HUES48 (cell line): ENCODE results near the gene RAD1.

Experiments used
- H3K27ac ChIP-seq: one replicate; pipeline ENCODE4 v1.7.0; 2013; ENCODE audit warnings: low read depth, low read length, inconsistent platforms
- H3K27me3 ChIP-seq: 2 replicates; pipeline ENCODE4 v1.6.1; 2013; ENCODE audit warnings: mild to moderate bottlenecking, low read length; ENCODE audit not compliant: control insufficient read depth, insufficient read depth
- H3K36me3 ChIP-seq: 2 replicates; pipeline ENCODE4 v1.6.1; 2013; ENCODE audit warnings: low read length; ENCODE audit not compliant: control insufficient read depth, insufficient read depth
- H3K4me1 ChIP-seq: 2 replicates; pipeline ENCODE4 v1.6.1; 2013; ENCODE audit warnings: mild to moderate bottlenecking, low read length; ENCODE audit not compliant: control insufficient read depth, insufficient read depth
- H3K4me3 ChIP-seq: 2 replicates; pipeline ENCODE4 v1.5.1; 2013; ENCODE audit warnings: mild to moderate bottlenecking, low read depth, low read length
- H3K9ac ChIP-seq: 2 replicates; pipeline ENCODE4 v1.6.1; 2013; ENCODE audit warnings: mild to moderate bottlenecking, low read depth, low read length, moderate library complexity
- H3K9me3 ChIP-seq: 2 replicates; pipeline ENCODE4 v1.6.1; 2013; ENCODE audit warnings: low read length; ENCODE audit not compliant: control insufficient read depth, insufficient read depth

The RAD1 gene

GRCh38 chr5:34892414-34892813 lies 22.9 kb downstream of the RAD1 start:
- Histone ChIP-seq H3K9me3 (no peaks in the 10 kb centered on the region), H3K4me1 (no peaks in the 10 kb centered on the region), H3K4me3 (no peak overlapping the region), H3K27me3 (no peaks in the 10 kb centered on the region), H3K9ac (no peak overlapping the region), H3K27ac (no peak overlapping the region), H3K36me3 (no peaks in the 10 kb centered on the region)

- H3K9ac ChIP-seq, result no peak overlapping the region
- H3K27me3 ChIP-seq, result no peaks in the 10 kb centered on the region
- no peak overlapping the region for H3K4me3 ChIP-seq
- H3K36me3 ChIP-seq, result no peaks in the 10 kb centered on the region
- H3K4me1 ChIP-seq, result no peaks in the 10 kb centered on the region
- no peaks in the 10 kb centered on the region for H3K9me3 ChIP-seq
- no peak overlapping the region for H3K27ac ChIP-seq
These were observed 23.3 kb downstream of the RAD1 start for GRCh38 chr5:34891981-34892380.

- Histone ChIP-seq H3K27me3 (no peaks in the 10 kb centered on the region), H3K4me3 (no peak overlapping the region), H3K9ac (no peak overlapping the region), H3K9me3 (no peaks in the 10 kb centered on the region), H3K27ac (no peak overlapping the region), H3K4me1 (no peaks in the 10 kb centered on the region), H3K36me3 (no peaks in the 10 kb centered on the region)
These were observed 25.9 kb downstream of the RAD1 start for GRCh38 chr5:34889394-34889793.

GRCh38 chr5:34886392-34887119 lies 28.7 kb downstream of the RAD1 start:
- Histone ChIP-seq H3K4me1 (no peaks in the 10 kb centered on the region), H3K27me3 (no peaks in the 10 kb centered on the region), H3K9me3 (no peaks in the 10 kb centered on the region), H3K36me3 (no peaks in the 10 kb centered on the region), H3K9ac (no peak overlapping the region), H3K4me3 (no peak overlapping the region), H3K27ac (no peak overlapping the region)

GRCh38 chr5:34881246-34881645 lies 34.1 kb downstream of the RAD1 start:
- Histone ChIP-seq H3K27ac (no peak overlapping the region), H3K9me3 (no peaks in the 10 kb centered on the region; the same call in 1 of the 2 replicates), H3K36me3 (no peaks in the 10 kb centered on the region), H3K4me1 (no peaks in the 10 kb centered on the region), H3K9ac (no peak overlapping the region), H3K4me3 (no peak overlapping the region), H3K27me3 (no peaks in the 10 kb centered on the region)

GRCh38 chr5:34876275-34876674 lies 39.0 kb downstream of the RAD1 start:
- H3K27ac ChIP-seq, result no peak overlapping the region
- H3K9me3 ChIP-seq, result no peaks in the 10 kb centered on the region; the same call in 1 of the 2 replicates
- no peak overlapping the region for H3K4me3 ChIP-seq
- no peaks in the 10 kb centered on the region for H3K4me1 ChIP-seq
- no peaks in the 10 kb centered on the region for H3K27me3 ChIP-seq
- H3K36me3 ChIP-seq, result no peaks in the 10 kb centered on the region
- no peak overlapping the region for H3K9ac ChIP-seq

- Histone ChIP-seq H3K4me3 (no peak overlapping the region), H3K9ac (no peak overlapping the region)
These were observed 44.9 kb downstream of the RAD1 start for GRCh38 chr5:34870382-34870781.

GRCh38 chr5:34869256-34869655 lies 46.0 kb downstream of the RAD1 start:
- peaks cover 25% of the 10 kb centered on the region for H3K4me1 ChIP-seq
- H3K9me3 ChIP-seq, result no peaks in the 10 kb centered on the region
- no peaks in the 10 kb centered on the region for H3K36me3 ChIP-seq
- no peak overlapping the region for H3K4me3 ChIP-seq
- H3K27me3 ChIP-seq, result no peaks in the 10 kb centered on the region
- H3K27ac ChIP-seq, result no peak overlapping the region
- no peak overlapping the region for H3K9ac ChIP-seq

More at GRCh38 chr5:34870382-34870781, 44.9 kb downstream of the RAD1 start:
- H3K27me3 ChIP-seq, result no peaks in the 10 kb centered on the region
- H3K9me3 ChIP-seq, result no peaks in the 10 kb centered on the region
- H3K36me3 ChIP-seq, result no peaks in the 10 kb centered on the region
- peaks cover 16% of the 10 kb centered on the region for H3K4me1 ChIP-seq
- no peak overlapping the region for H3K27ac ChIP-seq

GRCh38 chr5:34868791-34869190 lies 46.5 kb downstream of the RAD1 start:
- H3K4me3 ChIP-seq, result no peak overlapping the region
- no peaks in the 10 kb centered on the region for H3K27me3 ChIP-seq
- peaks cover 30% of the 10 kb centered on the region for H3K4me1 ChIP-seq
- H3K27ac ChIP-seq, result no peak overlapping the region
- no peaks in the 10 kb centered on the region for H3K9me3 ChIP-seq
- H3K9ac ChIP-seq, result no peak overlapping the region
- no peaks in the 10 kb centered on the region for H3K36me3 ChIP-seq

- Histone ChIP-seq H3K9me3 (no peaks in the 10 kb centered on the region), H3K4me3 (no peak overlapping the region), H3K36me3 (no peaks in the 10 kb centered on the region), H3K4me1 (peaks cover 37% of the 10 kb centered on the region), H3K27me3 (no peaks in the 10 kb centered on the region), H3K27ac (no peak overlapping the region), H3K9ac (no peak overlapping the region)
These were observed 47.6 kb downstream of the RAD1 start for GRCh38 chr5:34867660-34868059.

- no peak overlapping the region for H3K27ac ChIP-seq
These were observed 48.3 kb downstream of the RAD1 start for GRCh38 chr5:34866989-34867471.

More at GRCh38 chr5:34866989-34867471, 48.3 kb downstream of the RAD1 start:
- H3K9ac ChIP-seq, result no peak overlapping the region
- no peaks in the 10 kb centered on the region for H3K9me3 ChIP-seq
- H3K27me3 ChIP-seq, result no peaks in the 10 kb centered on the region
- no peaks in the 10 kb centered on the region for H3K36me3 ChIP-seq
- peaks cover 37% of the 10 kb centered on the region for H3K4me1 ChIP-seq
- H3K4me3 ChIP-seq, result no peak overlapping the region
